Measurements from ENCODE around the gene FZR1.

The FZR1 gene

GRCh38 chr19:3535563-3535965, 29.5 kb downstream of the FZR1 start:
- H3K9me3 Mint-ChIP-seq: no peaks in the 10 kb centered on the region
- H3K4me3 Mint-ChIP-seq: no peak overlapping the region
- TF ChIP-seq, protein P1, sequence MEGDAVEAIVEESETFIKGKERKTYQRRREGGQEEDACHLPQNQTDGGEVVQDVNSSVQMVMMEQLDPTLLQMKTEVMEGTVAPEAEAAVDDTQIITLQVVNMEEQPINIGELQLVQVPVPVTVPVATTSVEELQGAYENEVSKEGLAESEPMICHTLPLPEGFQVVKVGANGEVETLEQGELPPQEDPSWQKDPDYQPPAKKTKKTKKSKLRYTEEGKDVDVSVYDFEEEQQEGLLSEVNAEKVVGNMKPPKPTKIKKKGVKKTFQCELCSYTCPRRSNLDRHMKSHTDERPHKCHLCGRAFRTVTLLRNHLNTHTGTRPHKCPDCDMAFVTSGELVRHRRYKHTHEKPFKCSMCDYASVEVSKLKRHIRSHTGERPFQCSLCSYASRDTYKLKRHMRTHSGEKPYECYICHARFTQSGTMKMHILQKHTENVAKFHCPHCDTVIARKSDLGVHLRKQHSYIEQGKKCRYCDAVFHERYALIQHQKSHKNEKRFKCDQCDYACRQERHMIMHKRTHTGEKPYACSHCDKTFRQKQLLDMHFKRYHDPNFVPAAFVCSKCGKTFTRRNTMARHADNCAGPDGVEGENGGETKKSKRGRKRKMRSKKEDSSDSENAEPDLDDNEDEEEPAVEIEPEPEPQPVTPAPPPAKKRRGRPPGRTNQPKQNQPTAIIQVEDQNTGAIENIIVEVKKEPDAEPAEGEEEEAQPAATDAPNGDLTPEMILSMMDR (IDR thresholded peaks at IDR 0.05; ENCODE audit: unreplicated experiment in 3 of 3): no peak
- peaks cover 22% of the 10 kb centered on the region for H3K36me3 Mint-ChIP-seq (ENCODE audit: low read depth)
- no peaks in the 10 kb centered on the region for H3K27me3 Mint-ChIP-seq (ENCODE audit: low read depth)
- no peaks in the 10 kb centered on the region for H3K4me1 Mint-ChIP-seq
- H3K27ac Mint-ChIP-seq: no peak overlapping the region

GRCh38 chr19:3535981-3536380, 29.9 kb downstream of the FZR1 start:
- Mint-ChIP-seq H3K9me3 (no peaks in the 10 kb centered on the region), H3K4me3 (no peak overlapping the region), H3K36me3 (ENCODE audit: low read depth) (peaks cover 21% of the 10 kb centered on the region), H3K4me1 (no peaks in the 10 kb centered on the region), H3K27ac (no peak overlapping the region), H3K27me3 (ENCODE audit: low read depth) (no peaks in the 10 kb centered on the region)
- TF ChIP-seq, protein P1 (IDR thresholded peaks at IDR 0.05; ENCODE audit: unreplicated experiment in 3 of 3): no peak

DNA sequence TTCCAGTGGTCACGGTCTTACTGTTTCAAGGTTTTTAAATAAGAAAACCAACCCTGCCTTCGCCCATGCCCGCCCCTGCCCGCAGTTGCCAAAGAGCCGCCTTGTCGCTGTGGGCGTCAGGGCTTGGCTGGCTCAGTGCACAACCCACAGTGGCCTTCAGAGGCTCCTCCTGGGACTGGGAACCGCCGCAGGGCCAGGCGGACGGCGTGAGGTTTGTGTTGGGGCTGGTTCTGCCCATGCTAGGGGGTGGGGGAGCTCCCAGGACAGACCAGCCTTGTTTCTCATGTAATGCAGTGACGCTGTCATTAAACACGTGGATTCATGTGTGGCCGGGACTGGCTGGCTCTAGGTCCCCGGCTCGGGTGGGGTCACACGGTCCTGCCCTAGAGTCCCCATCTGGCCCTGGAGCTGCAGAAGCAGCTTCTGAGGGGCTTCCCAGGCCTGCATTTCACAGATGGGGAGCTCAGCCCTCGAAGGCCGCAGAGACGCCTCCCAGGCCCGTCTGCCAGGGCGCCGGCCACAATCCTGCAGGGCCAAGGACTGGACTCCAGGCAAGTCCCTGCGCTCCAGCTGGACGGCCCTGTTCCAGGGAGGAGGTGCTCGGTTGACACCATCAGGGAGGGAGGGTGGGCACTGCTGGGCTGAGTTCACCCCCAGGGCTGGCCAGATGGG, 30.5 kb downstream of the FZR1 start:
- TF ChIP-seq, protein P1 (IDR thresholded peaks at IDR 0.05; ENCODE audit: unreplicated experiment in 3 of 3): no peak
- H3K36me3 Mint-ChIP-seq (ENCODE audit: low read depth): peaks cover 16% of the 10 kb centered on the region
- H3K27ac Mint-ChIP-seq: no peak overlapping the region
- no peaks in the 10 kb centered on the region for H3K9me3 Mint-ChIP-seq
- no peaks in the 10 kb centered on the region for H3K27me3 Mint-ChIP-seq (ENCODE audit: low read depth)
- no peak overlapping the region for H3K4me3 Mint-ChIP-seq
- H3K4me1 Mint-ChIP-seq: no peaks in the 10 kb centered on the region

GRCh38 chr19:3537101-3537437, 31.0 kb downstream of the FZR1 start:
- no peaks in the 10 kb centered on the region for H3K4me1 Mint-ChIP-seq
- H3K36me3 Mint-ChIP-seq (ENCODE audit: low read depth): peaks cover 16% of the 10 kb centered on the region
- TF ChIP-seq, protein P1 (IDR thresholded peaks at IDR 0.05; ENCODE audit: unreplicated experiment in 3 of 3): no peak
- no peaks in the 10 kb centered on the region for H3K27me3 Mint-ChIP-seq (ENCODE audit: low read depth)
- no peak overlapping the region for H3K4me3 Mint-ChIP-seq
- no peak overlapping the region for H3K27ac Mint-ChIP-seq
- H3K9me3 Mint-ChIP-seq: no peaks in the 10 kb centered on the region

DNA sequence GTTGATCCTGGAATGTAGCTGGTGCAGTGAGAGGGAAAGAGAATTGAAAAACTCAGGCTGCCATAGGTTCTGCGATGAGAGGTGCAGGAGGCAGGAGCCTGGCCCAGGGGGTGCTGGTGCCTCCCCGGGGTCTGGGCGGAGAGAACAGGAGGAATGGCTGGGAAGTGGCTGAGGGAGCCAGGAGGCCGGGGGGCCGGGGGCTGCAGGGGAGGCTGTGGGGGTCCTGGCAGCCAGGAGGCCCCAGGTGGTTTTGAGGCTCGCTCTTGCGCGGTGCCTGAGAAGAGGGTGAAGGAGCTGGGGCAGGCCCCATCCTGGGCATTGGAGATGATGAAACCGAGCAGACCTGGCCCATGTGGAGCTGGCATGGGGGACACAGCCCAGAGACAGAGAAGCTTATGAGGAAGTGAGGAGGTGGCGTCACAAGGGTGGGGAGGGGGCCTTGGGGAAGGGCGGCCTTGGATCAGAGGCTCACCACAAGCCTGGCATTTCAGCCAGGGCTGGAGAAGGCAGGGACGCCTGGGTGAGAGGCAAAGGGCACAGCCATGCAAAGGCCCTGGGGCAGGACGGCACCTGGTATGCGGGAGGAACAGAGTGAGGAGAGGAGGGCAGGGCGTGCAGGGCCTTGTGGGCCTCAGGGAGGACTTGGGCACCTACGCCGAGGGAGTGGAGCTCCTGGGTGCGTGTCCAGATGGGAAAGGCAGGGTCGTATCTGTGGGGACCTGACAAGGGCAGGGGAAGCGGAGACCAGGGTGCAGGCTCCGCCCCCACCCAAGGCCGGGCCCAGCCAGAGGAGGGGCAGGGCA, 31.5 kb downstream of the FZR1 start:
- Mint-ChIP-seq H3K27me3 (ENCODE audit: low read depth) (no peaks in the 10 kb centered on the region), H3K9me3 (no peaks in the 10 kb centered on the region), H3K4me3 (no peak overlapping the region), H3K4me1 (no peaks in the 10 kb centered on the region), H3K27ac (no peak overlapping the region), H3K36me3 (ENCODE audit: low read depth) (peaks cover 16% of the 10 kb centered on the region)
- TF ChIP-seq, protein P1 (IDR thresholded peaks at IDR 0.05; ENCODE audit: unreplicated experiment in 3 of 3): no peak
